Fibroblast of lung (primary cell): ENCODE data around the gene HSPB9. TPM values are rescaled to one million over a fixed set of nuclear protein-coding genes. Genes with fewer than 3 reads are reported as not detected.

ENCODE experiments used
- DNase-seq, 2 donors: peaks; one replicate each; pipeline versions ENCODE4 v3.0.0 to v3.0.0-alpha.2; 2010; ENCODE audit warnings: low read depth in 2 of 2
- H2AFZ ChIP-seq: 2 replicates; pipeline ENCODE4 v1.5.1; 2012; ENCODE audit warnings: low read length, control low read depth, inconsistent platforms
- H3K27ac ChIP-seq: 2 replicates; pipeline ENCODE4 v1.5.1; 2011; ENCODE audit warnings: low read length, control low read depth; ENCODE audit not compliant: insufficient read depth
- H3K27me3 ChIP-seq: 2 replicates; pipeline ENCODE4 v1.5.1; 2011; ENCODE audit warnings: mild to moderate bottlenecking, low read length; ENCODE audit not compliant: control insufficient read depth, insufficient read depth
- H3K36me3 ChIP-seq: 2 replicates; pipeline ENCODE4 v1.5.1; 2011; ENCODE audit warnings: low read length; ENCODE audit not compliant: control insufficient read depth, insufficient read depth
- H3K4me1 ChIP-seq: 2 replicates; pipeline ENCODE4 v1.5.1; 2011; ENCODE audit warnings: low read length; ENCODE audit not compliant: control insufficient read depth, insufficient read depth; ENCODE audit errors: extremely low read depth
- H3K4me2 ChIP-seq: 2 replicates; pipeline ENCODE4 v1.5.1; 2011; ENCODE audit warnings: low read length, control low read depth; ENCODE audit not compliant: insufficient read depth; ENCODE audit errors: extremely low read depth
- H3K4me3 ChIP-seq, 4 experiments: fragments of 200-600 bp in 1 of 4; sonication (generic) in 1 of 4; replicated peaks in 1 of 4; 2 replicates each; pipeline ENCODE4 v1.5.1; 2011 to 2016; ENCODE audit warnings: low read length in 4 of 4, low read depth in 3 of 4, mild to moderate bottlenecking in 3 of 4, control low read depth in 2 of 4, inconsistent platforms in 1 of 4, mixed read lengths in 1 of 4; ENCODE audit not compliant: insufficient read depth in 1 of 4; ENCODE audit errors: control extremely low read depth in 1 of 4
- H3K79me2 ChIP-seq: 2 replicates; pipeline ENCODE4 v1.5.1; 2012; ENCODE audit warnings: mild to moderate bottlenecking, low read length, inconsistent platforms; ENCODE audit not compliant: control insufficient read depth, insufficient read depth
- H3K9ac ChIP-seq: 2 replicates; pipeline ENCODE4 v1.5.1; 2011; ENCODE audit warnings: mild to moderate bottlenecking, low read length, control low read depth; ENCODE audit not compliant: insufficient read depth
- H3K9me3 ChIP-seq: 2 replicates; pipeline ENCODE4 v1.5.1; 2012; ENCODE audit warnings: low read depth, low read length; ENCODE audit not compliant: control insufficient read depth, insufficient read depth
- H4K20me1 ChIP-seq: 2 replicates; pipeline ENCODE4 v1.5.1; 2011; ENCODE audit warnings: low read length; ENCODE audit not compliant: control insufficient read depth, insufficient read depth; ENCODE audit errors: extremely low read depth
- CTCF ChIP-seq, 2 donors: IDR thresholded peaks in 1 of 2; conservative IDR thresholded peaks in 1 of 2; 1 replicate in 1 of 2; 2 replicates in 1 of 2; pipeline ENCODE4 v1.5.1; 2011 to 2012; ENCODE audit warnings: low read length in 2 of 2, control low read depth in 1 of 2, inconsistent platforms in 1 of 2, low read depth in 1 of 2, mild to moderate bottlenecking in 1 of 2
- EZH2 ChIP-seq: IDR thresholded peaks from 2 replicates; pipeline ENCODE4 v1.5.1; 2012; ENCODE audit warnings: low read length, control low read depth, mild to moderate bottlenecking; ENCODE audit errors: missing control alignments
- polyA plus RNA-seq, 2 donors: library from polyadenylated mRNA; depleted of rRNA in 1 of 2; stranded (reverse) in 1 of 2; unstranded in 1 of 2; fragments of >200 nt; gene quantifications; 2 replicates each; pipeline ENCODE4 v1.2.1, GENCODE V29; 2011 to 2012; ENCODE audit warnings: missing spikeins in 1 of 2
- total RNA-seq: library from RNA; depleted of rRNA; stranded (reverse); fragments of >200 nt; gene quantifications from 2 replicates; pipeline ENCODE4 v1.2.1, GENCODE V29; 2014

HSPB9 gene
- total and polyA plus RNA-seq, 2 donors (not counting 1 experiment from before 2014, with no cell fraction given), result not detected

GRCh38 chr17:42104264-42104663 lies 18.3 kb upstream of the HSPB9 start:
- Histone ChIP-seq H3K36me3 (peaks cover 2% of the 10 kb centered on the region), H3K4me3 (no peak overlapping the region), H3K9me3 (no peaks in the 10 kb centered on the region), H3K27me3 (no peaks in the 10 kb centered on the region), H3K27ac (no peak overlapping the region), H3K79me2 (no peaks in the 10 kb centered on the region), H4K20me1 (no peaks in the 10 kb centered on the region), H3K4me1 (no peaks in the 10 kb centered on the region), H2AFZ (no peak overlapping the region), H3K9ac (no peak overlapping the region), H3K4me2 (no peak overlapping the region)
- TF ChIP-seq CTCF (conservative IDR thresholded peaks at IDR 0.05 in 1 of 2, IDR thresholded peaks at IDR 0.05 in 1 of 2; ENCODE audit: low read depth in 1 of 2, low read length in 2 of 2), result no peak
- no peak for TF ChIP-seq EZH2
- DNase-seq, result no peak

GRCh38 chr17:42106009-42106408 lies 16.6 kb upstream of the HSPB9 start:
- Histone ChIP-seq H3K4me1 (no peaks in the 10 kb centered on the region), H3K9ac (no peak overlapping the region), H3K27ac (no peak overlapping the region), H3K4me2 (no peak overlapping the region), H3K79me2 (no peaks in the 10 kb centered on the region), H4K20me1 (no peaks in the 10 kb centered on the region), H3K27me3 (no peaks in the 10 kb centered on the region), H3K36me3 (peaks cover 2% of the 10 kb centered on the region), H3K4me3 (no peak overlapping the region), H3K9me3 (no peaks in the 10 kb centered on the region), H2AFZ (no peak overlapping the region)
- TF ChIP-seq EZH2, result no peak
- no peak for TF ChIP-seq CTCF (conservative IDR thresholded peaks at IDR 0.05 in 1 of 2, IDR thresholded peaks at IDR 0.05 in 1 of 2; ENCODE audit: low read depth in 1 of 2, low read length in 2 of 2)
- DNase-seq, result no peak

GRCh38 chr17:42107124-42107523 lies 15.5 kb upstream of the HSPB9 start:
- TF ChIP-seq EZH2 (no peak), CTCF (conservative IDR thresholded peaks at IDR 0.05 in 1 of 2, IDR thresholded peaks at IDR 0.05 in 1 of 2; ENCODE audit: low read depth in 1 of 2, low read length in 2 of 2) (no peak)
- H3K4me2 ChIP-seq, result no peak overlapping the region
- H3K9ac ChIP-seq, result no peak overlapping the region
- no peak overlapping the region for H3K4me3 ChIP-seq
- peaks cover 2% of the 10 kb centered on the region for H3K36me3 ChIP-seq
- no peaks in the 10 kb centered on the region for H3K27me3 ChIP-seq
- no peak overlapping the region for H2AFZ ChIP-seq
- no peaks in the 10 kb centered on the region for H3K79me2 ChIP-seq
- no peak overlapping the region for H3K27ac ChIP-seq
- DNase-seq, result no peak
- no peaks in the 10 kb centered on the region for H3K9me3 ChIP-seq
- no peaks in the 10 kb centered on the region for H4K20me1 ChIP-seq
- H3K4me1 ChIP-seq, result peaks cover 3% of the 10 kb centered on the region
